ENCODE results near the gene SHISA7. TPM values are rescaled to one million over a fixed set of nuclear protein-coding genes. Genes with fewer than 3 reads are reported as not detected.

The SHISA7 gene
- total RNA-seq, 1 experiment from 2014 or later, result not detected

DNA sequence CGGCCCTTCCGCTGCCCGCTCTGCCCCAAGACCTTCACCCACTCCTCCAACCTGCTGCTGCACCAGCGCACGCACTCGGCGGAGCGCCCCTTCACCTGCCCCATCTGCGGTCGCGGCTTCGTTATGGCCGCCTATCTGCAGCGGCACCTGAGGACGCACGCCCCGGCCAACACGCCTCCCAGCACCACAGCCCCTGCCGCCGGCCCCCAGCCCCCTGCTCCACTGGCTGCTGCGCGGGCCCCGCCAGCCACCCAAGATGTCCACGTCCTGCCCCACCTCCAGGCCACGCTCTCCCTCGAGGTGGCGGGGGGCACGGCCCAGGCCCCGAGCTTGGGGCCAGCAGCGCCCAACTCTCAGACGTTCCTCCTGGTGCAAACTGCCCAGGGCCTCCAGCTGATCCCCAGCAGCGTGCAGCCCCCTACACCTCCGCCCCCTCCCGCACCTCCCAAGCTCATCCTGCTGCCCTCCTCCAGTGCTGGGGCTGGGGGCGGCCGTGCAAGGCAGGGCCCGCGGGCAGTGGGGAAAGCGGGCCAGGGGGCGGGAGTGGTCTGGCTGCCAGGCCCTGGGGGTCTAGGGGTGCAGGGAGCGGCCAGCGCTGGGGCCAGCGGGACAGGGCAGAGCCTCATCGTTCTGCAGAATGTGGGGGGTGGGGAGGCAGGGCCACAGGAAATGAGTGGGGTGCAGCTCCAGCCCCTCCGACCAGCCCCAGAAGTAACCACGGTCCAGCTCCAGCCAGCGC, 40.0 kb upstream of the SHISA7 start:
- Histone ChIP-seq H3K4me1 (ENCODE audit: low read length) (peaks cover 42% of the 10 kb centered on the region), H3K9me2 (replicated peaks; ENCODE audit: insufficient read depth, low read length) (no peaks in the 10 kb centered on the region), H3K79me2 (ENCODE audit: low read length) (peaks cover 18% of the 10 kb centered on the region), H4K20me1 (ENCODE audit: insufficient read depth, low read depth, low read length) (peaks cover 9% of the 10 kb centered on the region; the same call in 1 of the 2 replicates), H3K27ac (ENCODE audit: low read length) (no peak overlapping the region), H3K9ac (ENCODE audit: low read length) (no peak overlapping the region), H3K36me3 (ENCODE audit: insufficient read depth, low read length) (no peaks in the 10 kb centered on the region), H2AFZ (ENCODE audit: low read length) (no peak overlapping the region), H3K4me3 (ENCODE audit: low read length) (no peak overlapping the region), H3K4me2 (ENCODE audit: low read depth, low read length, poor library complexity, severe bottlenecking) (no peak overlapping the region), H3K9me3 (ENCODE audit: low read length) (no peaks in the 10 kb centered on the region), H3K27me3 (ENCODE audit: low read length) (no peaks in the 10 kb centered on the region)
- no peak for DNase-seq

DNA sequence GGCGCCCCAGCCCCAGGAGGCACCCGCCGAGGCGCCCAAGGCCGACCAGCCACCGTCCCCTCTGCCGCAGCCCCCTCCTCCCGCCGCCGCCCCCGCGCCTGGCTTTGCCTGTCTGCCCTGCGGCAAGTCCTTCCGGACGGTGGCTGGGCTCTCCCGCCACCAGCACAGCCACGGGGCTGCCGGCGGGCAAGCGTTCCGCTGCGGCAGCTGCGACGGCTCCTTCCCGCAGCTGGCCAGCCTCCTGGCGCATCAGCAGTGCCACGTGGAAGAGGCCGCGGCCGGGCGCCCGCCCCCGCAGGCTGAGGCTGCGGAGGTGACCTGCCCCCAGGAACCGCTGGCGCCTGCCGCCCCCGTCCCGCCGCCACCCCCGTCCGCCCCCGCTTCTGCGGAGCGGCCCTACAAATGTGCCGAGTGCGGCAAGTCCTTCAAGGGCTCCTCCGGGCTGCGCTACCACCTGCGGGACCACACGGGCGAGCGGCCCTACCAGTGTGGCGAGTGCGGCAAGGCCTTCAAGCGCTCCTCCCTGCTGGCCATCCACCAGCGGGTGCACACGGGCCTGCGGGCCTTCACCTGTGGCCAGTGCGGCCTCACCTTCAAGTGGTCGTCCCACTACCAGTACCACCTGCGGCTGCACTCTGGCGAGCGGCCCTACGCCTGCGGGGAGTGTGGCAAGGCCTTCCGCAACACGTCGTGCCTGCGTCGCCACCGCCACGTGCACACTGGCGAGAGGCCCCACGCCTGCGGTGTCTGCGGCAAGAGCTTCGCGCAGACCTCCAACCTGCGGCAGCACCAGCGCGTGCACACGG, 39.3 kb upstream of the SHISA7 start:
- Histone ChIP-seq H3K27ac (ENCODE audit: low read length) (no peak overlapping the region), H3K9me2 (replicated peaks; ENCODE audit: insufficient read depth, low read length) (no peaks in the 10 kb centered on the region), H3K27me3 (ENCODE audit: low read length) (no peaks in the 10 kb centered on the region), H3K36me3 (ENCODE audit: insufficient read depth, low read length) (no peaks in the 10 kb centered on the region), H3K9ac (ENCODE audit: low read length) (no peak overlapping the region), H3K4me2 (ENCODE audit: low read depth, low read length, poor library complexity, severe bottlenecking) (no peak overlapping the region), H4K20me1 (ENCODE audit: insufficient read depth, low read depth, low read length) (peaks cover 4% of the 10 kb centered on the region; the same call in 1 of the 2 replicates), H3K4me1 (ENCODE audit: low read length) (peaks cover 45% of the 10 kb centered on the region), H2AFZ (ENCODE audit: low read length) (no peak overlapping the region), H3K9me3 (ENCODE audit: low read length) (no peaks in the 10 kb centered on the region), H3K79me2 (ENCODE audit: low read length) (peaks cover 24% of the 10 kb centered on the region), H3K4me3 (ENCODE audit: low read length) (no peak overlapping the region)
- DNase-seq, result no peak

DNA sequence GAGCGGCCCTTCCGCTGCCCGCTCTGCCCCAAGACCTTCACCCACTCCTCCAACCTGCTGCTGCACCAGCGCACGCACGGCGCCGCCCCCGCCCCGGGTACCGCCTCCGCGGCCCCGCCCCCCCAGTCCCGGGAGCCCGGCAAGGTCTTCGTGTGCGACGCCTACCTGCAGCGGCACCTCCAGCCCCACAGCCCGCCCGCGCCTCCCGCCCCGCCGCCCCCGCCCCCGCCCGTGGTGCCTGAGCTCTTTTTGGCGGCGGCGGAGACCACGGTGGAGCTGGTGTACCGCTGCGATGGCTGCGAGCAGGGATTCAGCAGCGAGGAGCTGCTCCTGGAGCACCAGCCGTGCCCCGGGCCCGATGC, 38.7 kb upstream of the SHISA7 start:
- H3K79me2 ChIP-seq (ENCODE audit: low read length), result peaks cover 24% of the 10 kb centered on the region
- no peak overlapping the region for H3K4me2 ChIP-seq (ENCODE audit: low read depth, low read length, poor library complexity, severe bottlenecking)
- H3K4me3 ChIP-seq (ENCODE audit: low read length), result no peak overlapping the region
- no peaks in the 10 kb centered on the region for H3K36me3 ChIP-seq (ENCODE audit: insufficient read depth, low read length)
- no peaks in the 10 kb centered on the region for H3K9me3 ChIP-seq (ENCODE audit: low read length)
- peaks cover 40% of the 10 kb centered on the region for H3K4me1 ChIP-seq (ENCODE audit: low read length)
- H3K9me2 ChIP-seq (replicated peaks; ENCODE audit: insufficient read depth, low read length), result no peaks in the 10 kb centered on the region
- no peak for DNase-seq
- H4K20me1 ChIP-seq (ENCODE audit: insufficient read depth, low read depth, low read length), result no peaks in the 10 kb centered on the region
- no peaks in the 10 kb centered on the region for H3K27me3 ChIP-seq (ENCODE audit: low read length)
- H3K9ac ChIP-seq (ENCODE audit: low read length), result no peak overlapping the region
- no peak overlapping the region for H3K27ac ChIP-seq (ENCODE audit: low read length)
- H2AFZ ChIP-seq (ENCODE audit: low read length), result no peak overlapping the region

DNA sequence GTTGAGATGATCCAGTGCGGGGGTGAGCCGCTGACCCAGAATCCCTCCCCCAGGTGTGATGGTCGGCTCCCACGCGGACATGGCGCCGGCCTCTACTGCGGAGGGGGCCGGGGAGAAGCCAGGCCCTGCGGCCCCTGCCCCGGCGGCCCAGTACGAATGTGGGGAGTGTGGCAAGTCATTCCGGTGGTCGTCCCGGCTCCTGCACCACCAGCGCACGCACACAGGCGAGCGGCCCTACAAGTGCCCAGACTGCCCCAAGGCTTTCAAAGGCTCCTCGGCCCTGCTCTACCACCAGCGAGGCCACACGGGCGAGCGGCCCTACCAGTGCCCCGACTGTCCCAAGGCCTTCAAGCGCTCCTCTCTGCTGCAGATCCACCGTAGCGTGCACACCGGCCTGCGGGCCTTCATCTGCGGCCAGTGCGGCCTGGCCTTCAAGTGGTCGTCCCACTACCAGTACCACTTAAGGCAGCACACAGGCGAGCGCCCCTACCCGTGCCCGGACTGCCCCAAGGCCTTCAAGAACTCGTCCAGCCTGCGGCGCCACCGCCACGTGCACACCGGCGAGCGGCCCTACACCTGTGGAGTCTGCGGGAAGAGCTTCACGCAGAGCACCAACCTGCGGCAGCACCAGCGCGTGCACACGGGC, 38.2 kb upstream of the SHISA7 start:
- peaks cover 39% of the 10 kb centered on the region for H3K4me1 ChIP-seq (ENCODE audit: low read length)
- H3K4me2 ChIP-seq (ENCODE audit: low read depth, low read length, poor library complexity, severe bottlenecking), result no peak overlapping the region
- no peak overlapping the region for H3K27ac ChIP-seq (ENCODE audit: low read length)
- H4K20me1 ChIP-seq (ENCODE audit: insufficient read depth, low read depth, low read length), result no peaks in the 10 kb centered on the region
- no peaks in the 10 kb centered on the region for H3K9me3 ChIP-seq (ENCODE audit: low read length)
- H3K79me2 ChIP-seq (ENCODE audit: low read length), result peaks cover 24% of the 10 kb centered on the region
- DNase-seq, result no peak
- no peaks in the 10 kb centered on the region for H3K9me2 ChIP-seq (replicated peaks; ENCODE audit: insufficient read depth, low read length)
- no peak overlapping the region for H2AFZ ChIP-seq (ENCODE audit: low read length)
- H3K4me3 ChIP-seq (ENCODE audit: low read length), result no peak overlapping the region
- no peaks in the 10 kb centered on the region for H3K36me3 ChIP-seq (ENCODE audit: insufficient read depth, low read length)
- H3K9ac ChIP-seq (ENCODE audit: low read length), result no peak overlapping the region
- no peaks in the 10 kb centered on the region for H3K27me3 ChIP-seq (ENCODE audit: low read length)

DNA sequence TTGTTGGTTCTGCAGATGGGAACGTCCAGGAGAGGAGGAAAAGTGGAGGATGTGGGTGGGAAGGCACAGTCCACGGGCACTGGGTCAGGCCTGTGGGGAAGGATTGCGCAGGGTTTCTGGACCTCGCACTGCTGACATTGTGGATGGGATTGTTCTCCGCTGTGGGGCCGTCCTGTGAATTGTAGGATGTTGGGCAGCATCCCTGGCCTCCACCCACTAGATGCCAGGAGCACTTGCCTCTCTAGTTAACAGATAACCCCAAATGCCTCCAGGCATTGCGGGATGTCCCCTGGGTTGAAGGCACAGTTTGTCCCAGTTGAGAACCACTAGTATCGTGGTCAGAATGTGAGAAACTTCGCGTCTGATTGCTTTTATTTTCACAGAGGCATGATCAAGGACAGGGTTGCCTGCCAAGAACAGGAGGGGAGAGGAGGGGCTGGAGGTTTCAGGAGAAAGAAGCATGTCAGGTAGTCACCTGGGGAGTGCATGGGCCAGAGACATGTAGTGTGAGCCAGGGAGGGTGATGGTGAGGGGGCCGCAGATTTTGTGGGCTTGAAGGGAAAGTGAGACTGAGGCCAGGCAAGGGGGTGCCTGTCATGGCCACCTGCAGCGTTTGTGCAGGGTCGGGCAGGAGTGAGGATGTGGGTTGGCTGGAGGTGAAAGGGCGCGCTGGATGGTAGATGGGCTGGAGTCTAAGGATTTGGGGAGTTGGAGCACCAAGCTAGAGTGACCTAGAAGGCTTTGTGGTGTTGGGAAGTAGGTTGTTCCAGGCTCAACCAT, 36.5 kb upstream of the SHISA7 start:
- Histone ChIP-seq H3K36me3 (ENCODE audit: insufficient read depth, low read length) (no peaks in the 10 kb centered on the region), H3K4me2 (ENCODE audit: low read depth, low read length, poor library complexity, severe bottlenecking) (no peak overlapping the region), H3K9me2 (replicated peaks; ENCODE audit: insufficient read depth, low read length) (no peaks in the 10 kb centered on the region), H3K27ac (ENCODE audit: low read length) (no peak overlapping the region), H3K79me2 (ENCODE audit: low read length) (peaks cover 24% of the 10 kb centered on the region), H3K9ac (ENCODE audit: low read length) (peak overlapping the region; percentile 24; the same call in 1 of the 2 replicates), H4K20me1 (ENCODE audit: insufficient read depth, low read depth, low read length) (no peaks in the 10 kb centered on the region), H3K27me3 (ENCODE audit: low read length) (no peaks in the 10 kb centered on the region), H3K4me1 (ENCODE audit: low read length) (peaks cover 36% of the 10 kb centered on the region), H3K4me3 (ENCODE audit: low read length) (no peak overlapping the region), H2AFZ (ENCODE audit: low read length) (no peak overlapping the region), H3K9me3 (ENCODE audit: low read length) (no peaks in the 10 kb centered on the region)
- no peak for DNase-seq

DNA sequence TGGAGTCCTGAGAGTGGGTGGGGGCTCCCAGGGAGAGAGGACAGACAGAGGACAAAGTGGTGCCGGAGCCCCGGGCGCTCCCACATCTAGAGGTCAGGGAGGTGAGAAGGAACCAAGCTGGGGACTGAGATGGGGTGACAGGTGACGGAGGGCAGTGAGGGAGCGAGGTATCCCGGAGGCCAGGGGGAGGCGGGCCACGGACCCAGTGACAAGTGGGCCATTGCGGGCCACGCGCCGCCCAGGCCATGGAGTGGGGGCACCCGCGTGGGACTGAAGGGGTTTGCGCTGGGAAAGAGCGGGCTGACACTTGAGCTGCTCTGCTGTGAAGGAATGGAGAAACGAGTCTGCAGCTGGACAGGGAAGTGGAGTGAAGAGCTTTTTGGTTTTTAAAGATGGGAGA, 35.9 kb upstream of the SHISA7 start:
- no peak overlapping the region for H3K27ac ChIP-seq (ENCODE audit: low read length)
- H3K27me3 ChIP-seq (ENCODE audit: low read length), result no peaks in the 10 kb centered on the region
- no peak overlapping the region for H3K4me2 ChIP-seq (ENCODE audit: low read depth, low read length, poor library complexity, severe bottlenecking)
- peak overlapping the region; percentile 24; the same call in 1 of the 2 replicates for H3K9ac ChIP-seq (ENCODE audit: low read length)
- H3K79me2 ChIP-seq (ENCODE audit: low read length), result peaks cover 24% of the 10 kb centered on the region
- no peak for DNase-seq
- H3K9me3 ChIP-seq (ENCODE audit: low read length), result no peaks in the 10 kb centered on the region
- H3K9me2 ChIP-seq (replicated peaks; ENCODE audit: insufficient read depth, low read length), result no peaks in the 10 kb centered on the region
- no peak overlapping the region for H2AFZ ChIP-seq (ENCODE audit: low read length)
- H4K20me1 ChIP-seq (ENCODE audit: insufficient read depth, low read depth, low read length), result no peaks in the 10 kb centered on the region
- H3K36me3 ChIP-seq (ENCODE audit: insufficient read depth, low read length), result no peaks in the 10 kb centered on the region
- peaks cover 30% of the 10 kb centered on the region for H3K4me1 ChIP-seq (ENCODE audit: low read length)
- H3K4me3 ChIP-seq (ENCODE audit: low read length), result no peak overlapping the region

DNA sequence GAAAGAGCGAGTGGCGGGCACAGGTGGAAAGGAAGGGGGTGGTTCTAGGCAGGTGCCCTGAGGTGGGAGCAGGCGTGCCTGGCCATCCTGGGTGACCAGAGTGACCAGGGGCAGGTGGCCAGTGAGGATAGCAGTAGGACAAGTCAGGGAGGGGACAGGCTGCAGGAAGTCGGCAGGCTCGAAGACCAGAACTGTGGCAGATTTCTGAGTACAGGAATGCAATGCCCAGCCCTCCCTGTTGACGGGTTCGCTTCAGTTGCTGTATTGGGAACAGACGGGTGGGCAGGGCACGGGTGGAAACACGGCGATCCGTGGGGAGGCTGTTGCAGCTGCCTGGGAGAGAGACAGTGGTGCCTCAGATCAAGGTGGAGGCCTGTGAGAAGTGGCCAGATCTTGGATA, 35.3 kb upstream of the SHISA7 start:
- H3K79me2 ChIP-seq (ENCODE audit: low read length), result peaks cover 24% of the 10 kb centered on the region
- H3K9me2 ChIP-seq (replicated peaks; ENCODE audit: insufficient read depth, low read length), result no peaks in the 10 kb centered on the region
- no peak overlapping the region for H2AFZ ChIP-seq (ENCODE audit: low read length)
- no peaks in the 10 kb centered on the region for H3K9me3 ChIP-seq (ENCODE audit: low read length)
- no peak overlapping the region for H3K27ac ChIP-seq (ENCODE audit: low read length)
- no peaks in the 10 kb centered on the region for H3K27me3 ChIP-seq (ENCODE audit: low read length)
- peak overlapping the region; percentile 68 for H3K9ac ChIP-seq (ENCODE audit: low read length)
- peak overlapping the region; percentile 64; the same call in 1 of the 2 replicates for H3K4me3 ChIP-seq (ENCODE audit: low read length)
- no peaks in the 10 kb centered on the region for H3K36me3 ChIP-seq (ENCODE audit: insufficient read depth, low read length)
- H4K20me1 ChIP-seq (ENCODE audit: insufficient read depth, low read depth, low read length), result no peaks in the 10 kb centered on the region
- DNase-seq, result no peak
- peak overlapping the region; percentile 70 for H3K4me2 ChIP-seq (ENCODE audit: low read depth, low read length, poor library complexity, severe bottlenecking)
- H3K4me1 ChIP-seq (ENCODE audit: low read length), result peaks cover 28% of the 10 kb centered on the region

Data from Karpas-422 (cell line).